ENCODE measurements around the gene COLGALT1.

DNA sequence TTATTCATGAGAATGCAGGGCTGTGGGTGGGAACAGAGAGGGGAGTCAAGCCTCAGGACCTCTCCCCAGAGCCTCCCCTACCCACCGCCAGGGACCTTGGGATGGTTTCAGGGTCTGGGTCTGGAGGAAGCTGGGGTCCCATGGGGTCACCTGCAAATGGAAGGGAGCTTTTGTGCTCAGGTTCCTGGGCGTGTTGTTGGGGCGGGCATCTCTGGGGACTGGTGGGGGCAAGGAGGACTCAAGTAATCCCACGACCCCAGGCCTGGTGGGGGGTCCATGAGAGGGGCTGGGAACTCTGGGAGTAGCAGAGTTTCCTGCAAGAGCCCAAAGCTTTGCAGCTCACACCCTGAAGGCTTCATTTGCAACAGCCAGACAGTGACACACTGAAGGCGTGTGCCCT, 72.5 kb downstream of the COLGALT1 start:
- TF ChIP-seq CTCF (IDR thresholded peaks at IDR 0.05; ENCODE audit: low read depth, low read length, missing input control), result no peak
- TF ChIP-seq REST (IDR thresholded peaks at IDR 0.05), result no peak
- no peak for TF ChIP-seq HNF4A (conservative IDR thresholded peaks at IDR 0.05)
- TF ChIP-seq SP1 (IDR thresholded peaks at IDR 0.05), result no peak
- TF ChIP-seq ZBTB33 (IDR thresholded peaks at IDR 0.05), result no peak
- TF ChIP-seq MAX (IDR thresholded peaks at IDR 0.05), result no peak
- no peak for TF ChIP-seq JUND (IDR thresholded peaks at IDR 0.05)
- no peak for TF ChIP-seq RXRA (IDR thresholded peaks at IDR 0.05)
- no peak for TF ChIP-seq RAD21 (IDR thresholded peaks at IDR 0.05)
- no peak for TF ChIP-seq GABPA (IDR thresholded peaks at IDR 0.05 in 1 of 2, conservative IDR thresholded peaks at IDR 0.05 in 1 of 2)
